CD4-positive, CD25-positive, alpha-beta regulatory T cell (primary cell): ENCODE data around the gene ITGB8. TPM values are rescaled to one million over a fixed set of nuclear protein-coding genes. Genes with fewer than 3 reads are reported as not detected.
A peak's percentile ranks its signal among the peaks of the same experiment; 100 is the strongest.

Experiments
- ATAC-seq, 2 donors: fragments of 150-1000 bp; cut with Tn5 transposase; one replicate each; pipeline ENCODE4 v1.10.0; 2021; ENCODE audit warnings: low read depth in 2 of 2, moderate number of reproducible peaks in 2 of 2, moderate library complexity in 1 of 2
- DNase-seq, 3 donors: peaks; one replicate each; pipeline versions ENCODE4 v3.0.0 to v3.0.0-alpha.2; 2012 to 2022; ENCODE audit warnings: mixed read lengths in 1 of 3
- H3K27ac ChIP-seq: one replicate; pipeline ENCODE4 v1.7.0; 2013; ENCODE audit warnings: mild to moderate bottlenecking, low read length; ENCODE audit not compliant: insufficient read depth, poor library complexity, severe bottlenecking
- H3K27me3 ChIP-seq: one replicate; pipeline ENCODE4 v1.7.0; 2013; ENCODE audit warnings: low read length; ENCODE audit not compliant: control insufficient read depth, insufficient read depth
- H3K36me3 ChIP-seq: one replicate; pipeline ENCODE4 v1.7.0; 2013; ENCODE audit warnings: mild to moderate bottlenecking, low read length, moderate library complexity; ENCODE audit not compliant: control insufficient read depth, insufficient read depth
- H3K4me1 ChIP-seq: 2 replicates; pipeline ENCODE4 v1.7.0; 2013; ENCODE audit warnings: mild to moderate bottlenecking, low read length; ENCODE audit not compliant: insufficient read depth, control insufficient read depth, poor library complexity, severe bottlenecking
- H3K4me3 ChIP-seq: one replicate; pipeline ENCODE4 v1.7.0; 2013; ENCODE audit warnings: low read depth, mild to moderate bottlenecking, low read length, moderate library complexity
- H3K9me3 ChIP-seq, 2 experiments: 1 replicate in 1 of 2; 2 replicates in 1 of 2; pipeline ENCODE4 v1.7.0; 2013; ENCODE audit warnings: low read length in 2 of 2, mild to moderate bottlenecking in 1 of 2, moderate library complexity in 1 of 2; ENCODE audit not compliant: control insufficient read depth in 2 of 2
- H3K27ac Mint-ChIP-seq, 3 donors: one replicate each; pipeline ENCODE4 v1.8.0; 2020 to 2022; ENCODE audit warnings: mild to moderate bottlenecking in 3 of 3, mixed read lengths in 3 of 3, moderate library complexity in 2 of 3
- H3K27me3 Mint-ChIP-seq: one replicate; pipeline ENCODE4 v1.8.0; 2022; ENCODE audit warnings: mild to moderate bottlenecking, mixed read lengths
- H3K36me3 Mint-ChIP-seq: one replicate; pipeline ENCODE4 v1.8.0; 2020; ENCODE audit warnings: mixed read lengths
- H3K4me1 Mint-ChIP-seq, 4 donors: one replicate each; pipeline ENCODE4 v1.8.0; 2020 to 2022; ENCODE audit warnings: mixed read lengths in 4 of 4, mild to moderate bottlenecking in 1 of 4
- H3K4me3 Mint-ChIP-seq, 4 donors: one replicate each; pipeline ENCODE4 v1.8.0; 2020 to 2022; ENCODE audit warnings: mild to moderate bottlenecking in 4 of 4, mixed read lengths in 4 of 4, moderate library complexity in 3 of 4
- H3K9me3 Mint-ChIP-seq, 7 donors: one replicate each; pipeline ENCODE4 v1.8.0; 2020 to 2022; ENCODE audit warnings: mixed read lengths in 7 of 7, mild to moderate bottlenecking in 3 of 7, moderate library complexity in 2 of 7
- polyA plus RNA-seq, 4 donors: library from polyadenylated mRNA; unstranded; fragments of 300-500 nt; fragmentation: Illumina TruSeq; gene quantifications; one replicate each; pipeline ENCODE4 v1.2.3, GENCODE V29; 2021
- total RNA-seq: library from RNA; stranded (reverse); gene quantifications from one replicate; pipeline ENCODE4 v1.2.3, GENCODE V29; 2022

ITGB8 gene
- total and polyA plus RNA-seq, 5 donors from 2014 or later = 0.06 to 2.1 (median 0.55) TPM; not detected in 2

DNA sequence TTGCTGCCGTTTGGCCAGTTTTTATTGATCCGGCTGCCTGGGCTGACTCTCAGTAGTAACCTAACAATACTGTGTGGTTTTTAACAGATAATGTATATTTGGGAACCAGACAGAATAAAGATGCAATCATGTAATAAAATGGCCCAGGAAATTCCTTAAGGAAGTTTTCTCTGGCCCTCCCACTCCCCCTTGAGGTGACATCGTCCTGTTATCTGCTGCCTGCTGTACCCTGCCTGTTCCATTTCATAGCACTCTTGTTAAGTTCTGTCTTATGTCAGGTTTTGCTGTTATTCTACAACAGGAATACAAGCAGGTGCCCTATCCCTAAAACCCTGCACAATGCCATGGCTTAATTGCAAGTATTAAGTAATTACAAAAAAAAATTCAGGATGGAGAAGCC lies 12.5 kb downstream of the ITGB8 start:
- no peak overlapping the region for H3K27ac ChIP-seq
- Mint-ChIP-seq H3K4me1 (no peaks in the 10 kb centered on the region), H3K27ac (no peak overlapping the region), H3K36me3 (no peaks in the 10 kb centered on the region), H3K27me3 (no peaks in the 10 kb centered on the region), H3K9me3 (peaks cover 0 to 3% (median 0%) of the 10 kb centered on the region in 7 donors), H3K4me3 (no peak overlapping the region)
- no peaks in the 10 kb centered on the region for H3K27me3 ChIP-seq
- no peaks in the 10 kb centered on the region for H3K9me3 ChIP-seq
- ATAC-seq (no peak), DNase-seq (no peak)
- no peaks in the 10 kb centered on the region for H3K36me3 ChIP-seq
- H3K4me3 ChIP-seq = no peak overlapping the region
- no peaks in the 10 kb centered on the region for H3K4me1 ChIP-seq

DNA sequence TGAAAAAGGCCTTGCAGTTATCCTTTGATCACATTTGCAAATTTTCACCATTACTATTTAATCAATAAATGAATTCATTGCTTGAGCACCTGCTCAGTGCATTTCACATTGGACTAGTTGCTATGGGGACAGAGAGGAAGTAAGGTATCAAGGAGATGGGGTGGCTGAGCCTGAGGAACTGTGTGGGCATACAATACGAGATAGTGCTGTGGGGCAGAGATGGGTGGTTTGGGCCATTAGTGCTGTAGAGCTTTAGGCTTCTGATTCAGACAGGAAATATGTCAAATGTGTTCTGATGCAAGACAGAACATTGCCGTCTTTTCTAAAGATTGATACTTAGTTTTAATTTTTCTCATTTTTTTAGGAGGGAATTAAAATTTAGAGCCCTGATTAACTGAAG lies 13.2 kb downstream of the ITGB8 start:
- H3K9me3 ChIP-seq = no peaks in the 10 kb centered on the region
- DNase-seq = no peak

DNA sequence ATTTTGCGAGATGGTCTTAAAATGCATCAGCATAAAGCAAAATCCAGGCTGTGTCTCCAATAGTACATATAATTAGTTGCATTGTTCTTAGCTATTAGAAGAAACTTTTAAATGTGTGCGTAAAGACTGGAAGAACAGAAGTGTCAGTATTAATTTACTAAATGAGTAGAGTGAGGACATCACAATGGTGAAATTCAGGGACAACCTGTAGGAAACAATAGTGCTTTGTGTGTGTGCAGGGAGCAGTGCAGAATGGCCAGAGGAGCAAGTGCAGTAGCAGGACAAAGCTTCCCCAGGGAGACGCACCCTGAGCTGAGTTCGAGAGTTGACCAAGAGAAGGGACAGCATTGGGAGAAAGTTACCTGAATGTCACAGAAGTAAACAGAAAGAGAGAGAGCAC lies 13.7 kb downstream of the ITGB8 start:
- Histone ChIP-seq H3K9me3 (no peaks in the 10 kb centered on the region), H3K36me3 (no peaks in the 10 kb centered on the region), H3K4me1 (no peaks in the 10 kb centered on the region), H3K4me3 (no peak overlapping the region), H3K27ac (no peak overlapping the region), H3K27me3 (no peaks in the 10 kb centered on the region)
- no peaks in the 10 kb centered on the region for H3K36me3 Mint-ChIP-seq
- H3K27ac Mint-ChIP-seq = no peak overlapping the region
- H3K4me1 Mint-ChIP-seq = no peaks in the 10 kb centered on the region
- ATAC-seq = no peak
- DNase-seq = no peak
- H3K4me3 Mint-ChIP-seq = no peak overlapping the region
- peaks cover 0 to 3% (median 0%) of the 10 kb centered on the region in 7 donors for H3K9me3 Mint-ChIP-seq
- no peaks in the 10 kb centered on the region for H3K27me3 Mint-ChIP-seq

More for the DNA sequence above, 13.2 kb downstream of the ITGB8 start:
- peaks cover 0 to 3% (median 0%) of the 10 kb centered on the region in 7 donors for H3K9me3 Mint-ChIP-seq
- no peak overlapping the region for H3K4me3 ChIP-seq
- no peaks in the 10 kb centered on the region for H3K27me3 ChIP-seq
- H3K4me1 ChIP-seq = no peaks in the 10 kb centered on the region
- H3K4me1 Mint-ChIP-seq = no peaks in the 10 kb centered on the region
- no peak overlapping the region for H3K27ac ChIP-seq
- no peaks in the 10 kb centered on the region for H3K27me3 Mint-ChIP-seq
- ATAC-seq = no peak
- no peaks in the 10 kb centered on the region for H3K36me3 ChIP-seq
- H3K36me3 Mint-ChIP-seq = no peaks in the 10 kb centered on the region
- no peak overlapping the region for H3K27ac Mint-ChIP-seq
- H3K4me3 Mint-ChIP-seq = no peak overlapping the region

DNA sequence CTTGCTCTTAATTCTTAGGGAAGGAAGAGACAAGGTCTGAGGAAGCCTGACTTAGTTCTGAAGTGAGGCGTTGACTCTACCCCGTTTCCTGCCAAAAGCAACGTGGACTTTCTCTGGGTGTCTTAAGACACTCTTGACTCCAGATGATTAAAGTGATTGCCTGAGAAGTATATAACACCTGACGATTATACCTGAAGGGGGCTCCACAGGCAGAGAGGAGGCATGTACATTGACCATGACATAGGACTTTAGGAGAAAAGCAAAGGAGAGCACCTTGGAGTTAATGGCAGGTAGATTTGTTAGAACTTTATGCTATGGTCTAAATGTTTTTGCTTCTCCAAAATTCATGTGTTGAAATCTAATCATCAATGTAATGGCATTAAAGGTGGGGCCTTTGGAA lies 15.9 kb downstream of the ITGB8 start:
- no peaks in the 10 kb centered on the region for H3K4me1 Mint-ChIP-seq
- no peaks in the 10 kb centered on the region for H3K36me3 Mint-ChIP-seq
- no peak overlapping the region for H3K27ac ChIP-seq
- no peaks in the 10 kb centered on the region for H3K4me1 ChIP-seq
- no peaks in the 10 kb centered on the region for H3K36me3 ChIP-seq
- DNase-seq (no peak), ATAC-seq (no peak)
- H3K27me3 ChIP-seq = no peaks in the 10 kb centered on the region
- H3K4me3 ChIP-seq = no peak overlapping the region
- H3K4me3 Mint-ChIP-seq = no peak overlapping the region
- H3K9me3 ChIP-seq = no peaks in the 10 kb centered on the region
- H3K9me3 Mint-ChIP-seq = peaks cover 0 to 2% (median 0%) of the 10 kb centered on the region in 7 donors
- no peaks in the 10 kb centered on the region for H3K27me3 Mint-ChIP-seq
- H3K27ac Mint-ChIP-seq = no peak overlapping the region

DNA sequence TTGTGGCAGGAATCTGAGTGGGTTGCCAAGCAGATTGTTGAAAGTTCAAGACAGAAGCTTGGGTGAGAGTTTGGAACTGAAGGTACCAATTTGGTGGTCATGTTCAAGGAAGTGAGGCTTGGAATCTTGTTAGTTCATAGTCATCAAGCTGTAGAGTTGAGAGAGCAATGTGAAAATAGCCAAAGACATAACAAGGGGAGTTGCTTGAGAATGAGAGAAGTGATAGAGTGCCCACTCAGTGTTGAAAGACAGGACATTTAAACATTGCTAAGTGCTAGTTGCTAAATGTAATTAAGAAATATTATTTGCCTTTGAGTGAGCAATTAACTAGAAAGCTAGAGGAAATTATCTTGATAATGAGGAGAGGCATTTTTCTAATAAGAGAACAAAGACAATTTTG lies 17.0 kb downstream of the ITGB8 start:
- no peaks in the 10 kb centered on the region for H3K9me3 ChIP-seq
- H3K36me3 ChIP-seq = no peaks in the 10 kb centered on the region
- H3K9me3 Mint-ChIP-seq = peaks cover 0 to 2% (median 0%) of the 10 kb centered on the region in 7 donors
- no peak overlapping the region for H3K4me3 Mint-ChIP-seq
- DNase-seq (no peak), ATAC-seq (no peak)
- H3K4me1 Mint-ChIP-seq = no peaks in the 10 kb centered on the region
- H3K27me3 ChIP-seq = no peaks in the 10 kb centered on the region
- H3K27ac Mint-ChIP-seq = no peak overlapping the region
- no peak overlapping the region for H3K27ac ChIP-seq
- no peaks in the 10 kb centered on the region for H3K4me1 ChIP-seq
- H3K4me3 ChIP-seq = no peak overlapping the region
- no peaks in the 10 kb centered on the region for H3K36me3 Mint-ChIP-seq
- H3K27me3 Mint-ChIP-seq = no peaks in the 10 kb centered on the region

DNA sequence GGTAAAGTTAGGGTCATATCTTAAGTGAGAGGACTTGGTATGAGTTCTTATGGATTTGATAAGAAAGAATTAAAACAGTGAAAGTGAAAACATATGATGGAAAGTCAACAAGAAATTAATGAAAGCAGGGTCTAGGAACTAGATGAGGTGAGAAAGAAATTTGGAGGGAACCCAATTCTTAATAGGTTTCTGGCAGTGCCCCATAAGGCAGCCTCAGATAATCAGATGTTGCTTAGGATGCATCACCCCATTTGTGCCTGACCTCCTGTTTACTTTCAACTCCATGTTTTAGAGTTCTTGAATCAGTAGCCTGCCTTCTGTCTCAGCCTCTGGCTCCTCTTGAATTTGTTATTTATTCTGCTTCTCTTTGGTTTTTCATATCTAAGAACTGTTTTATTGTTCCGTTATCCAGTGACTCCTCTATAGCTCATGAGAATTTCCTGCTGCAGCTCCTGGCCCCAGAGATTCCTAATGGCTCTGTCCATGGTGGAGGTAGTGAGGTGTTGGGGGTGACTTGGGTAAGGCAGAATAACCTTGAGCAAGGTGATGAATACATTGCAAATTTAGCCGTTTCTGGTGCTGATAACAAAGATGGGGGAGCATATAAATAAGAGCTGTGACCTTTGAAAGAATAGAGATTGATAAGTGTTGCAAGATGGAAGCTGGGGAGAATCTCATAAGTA lies 17.6 kb downstream of the ITGB8 start:
- Histone ChIP-seq H3K4me3 (no peak overlapping the region), H3K4me1 (no peaks in the 10 kb centered on the region), H3K27me3 (no peaks in the 10 kb centered on the region), H3K36me3 (no peaks in the 10 kb centered on the region), H3K9me3 (no peaks in the 10 kb centered on the region), H3K27ac (no peak overlapping the region)
- Mint-ChIP-seq H3K9me3 (peaks cover 0 to 2% (median 0%) of the 10 kb centered on the region in 7 donors), H3K4me1 (no peaks in the 10 kb centered on the region), H3K27ac (no peak overlapping the region), H3K27me3 (no peaks in the 10 kb centered on the region), H3K36me3 (no peaks in the 10 kb centered on the region), H3K4me3 (no peak overlapping the region)
- no peak for ATAC-seq
- DNase-seq = no peak

DNA sequence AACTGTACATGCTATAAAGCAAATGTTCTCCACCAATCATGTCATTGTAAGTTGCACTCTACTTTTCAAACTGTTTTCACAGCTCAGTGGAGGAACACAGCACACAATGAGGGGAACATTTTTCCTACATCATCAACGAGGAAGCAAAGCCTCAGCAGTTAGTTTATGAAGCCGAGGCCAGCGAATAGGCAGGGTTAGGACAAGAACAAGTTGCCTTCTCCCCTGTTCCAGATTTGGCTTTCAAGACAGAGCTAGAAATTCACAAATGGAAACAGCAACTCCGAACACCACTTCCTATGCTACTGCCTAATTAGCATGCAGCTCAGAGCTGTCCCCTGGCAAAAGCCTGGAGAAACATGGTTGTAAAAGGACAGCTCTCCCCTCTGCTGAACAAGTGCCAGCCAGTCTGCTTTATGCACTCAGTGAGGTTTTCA lies 19.8 kb downstream of the ITGB8 start:
- H3K4me3 Mint-ChIP-seq = peak overlapping the region in 1 of 4 donors; percentile 28
- Histone ChIP-seq H3K36me3 (no peaks in the 10 kb centered on the region), H3K4me3 (no peak overlapping the region), H3K4me1 (no peaks in the 10 kb centered on the region), H3K27me3 (no peaks in the 10 kb centered on the region), H3K27ac (no peak overlapping the region), H3K9me3 (no peaks in the 10 kb centered on the region)
- no peaks in the 10 kb centered on the region for H3K36me3 Mint-ChIP-seq
- H3K9me3 Mint-ChIP-seq = peaks cover 0 to 2% (median 0%) of the 10 kb centered on the region in 7 donors
- no peak overlapping the region for H3K27ac Mint-ChIP-seq
- no peaks in the 10 kb centered on the region for H3K4me1 Mint-ChIP-seq
- H3K27me3 Mint-ChIP-seq = no peaks in the 10 kb centered on the region
- DNase-seq = no peak
- no peak for ATAC-seq

DNA sequence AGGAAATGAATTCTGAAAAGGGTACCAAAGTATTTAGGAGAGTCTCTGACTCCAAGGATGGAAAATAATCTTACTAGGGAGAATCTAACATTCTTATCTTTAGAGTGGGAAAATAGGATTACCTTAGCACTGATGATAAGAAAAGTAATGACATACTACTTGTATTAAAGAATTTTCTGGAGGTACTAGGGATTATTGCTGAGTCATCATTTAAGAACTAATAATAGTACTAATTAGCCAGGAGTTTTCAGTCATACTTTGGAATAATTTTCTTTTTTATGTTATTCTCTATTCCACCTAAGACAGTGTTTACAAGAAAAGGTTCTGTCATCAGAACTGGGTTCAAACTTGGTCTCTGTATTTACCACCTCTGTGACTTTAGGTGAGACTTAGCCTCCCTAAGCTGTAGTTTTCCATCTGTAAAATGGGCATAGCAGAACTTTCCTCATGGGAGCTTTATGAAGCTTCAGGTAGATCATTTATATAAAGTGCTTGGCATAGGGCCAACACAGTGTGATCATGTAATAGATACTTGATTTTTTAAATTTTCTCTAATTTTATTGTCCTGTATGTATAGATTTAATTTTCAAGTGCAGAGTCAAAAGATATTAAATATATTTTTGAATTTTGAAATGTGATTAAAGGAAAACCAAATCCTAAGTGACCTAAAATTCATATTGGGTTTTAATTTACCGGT lies 20.4 kb downstream of the ITGB8 start:
- Mint-ChIP-seq H3K36me3 (no peaks in the 10 kb centered on the region), H3K27me3 (no peaks in the 10 kb centered on the region), H3K27ac (no peak overlapping the region), H3K9me3 (peaks cover 0 to 2% (median 0%) of the 10 kb centered on the region in 7 donors), H3K4me1 (no peaks in the 10 kb centered on the region), H3K4me3 (no peak overlapping the region)
- Histone ChIP-seq H3K36me3 (no peaks in the 10 kb centered on the region), H3K4me3 (no peak overlapping the region), H3K27ac (no peak overlapping the region), H3K27me3 (no peaks in the 10 kb centered on the region), H3K4me1 (no peaks in the 10 kb centered on the region), H3K9me3 (no peaks in the 10 kb centered on the region)
- no peak for DNase-seq
- ATAC-seq = no peak
